Adrenal gland (tissue), 5 donors: ENCODE results near the gene KCNB1.

ENCODE experiments used
- CTCF ChIP-seq, 6 experiments: fragments of 450-650 bp in 4 of 6; fragments of 200-600 bp in 2 of 6; sonication (generic) in 1 of 6; IDR thresholded peaks; 1 replicate in 5 of 6; 2 replicates in 1 of 6; pipeline versions ENCODE4 v1.5.1 to v1.8.0; 2016 to 2021; ENCODE audit warnings: antibody characterized with exemption in 6 of 6, mild to moderate bottlenecking in 2 of 6, moderate library complexity in 1 of 6
- POLR2A ChIP-seq, 2 donors: fragments of 450-650 bp; IDR thresholded peaks; one replicate each; pipeline ENCODE4 v1.6.1; 2017; ENCODE audit warnings: antibody characterized with exemption in 2 of 2, mild to moderate bottlenecking in 2 of 2, moderate library complexity in 1 of 2
- donor health status: DM: no; HTN: no; CAD: no.

- TF ChIP-seq CTCF (IDR thresholded peaks at IDR 0.05) (no peak), POLR2A (IDR thresholded peaks at IDR 0.05) (no peak)
These were observed 92.6 kb downstream of the KCNB1 start for GRCh38 chr20:49389854-49390253.
